Caco-2 (cell line): Measurements from ENCODE around the gene HOXA2. TPM values are rescaled to one million over a fixed set of nuclear protein-coding genes. Genes with fewer than 3 reads are reported as not detected.

Experiments used
- BruUV-seq: library from RNA; stranded (reverse); fragments of 400-500 nt; replicated peaks from 2 replicates; lab custom pipeline; 2021; lab: Mats Ljungman, UMichigan
- CTCF ChIA-PET: fragments of 300-600 bp; sonication (Branson Sonifier 250); formaldehyde crosslinking; loops from one replicate; lab custom pipeline; 2022; ENCODE audit warnings: antibody characterized with exemption; lab: Charles Lee
- POLR2A ChIA-PET: fragments of 300-600 bp; sonication (Branson Sonifier 250); formaldehyde crosslinking; loops from one replicate; lab custom pipeline; 2022; ENCODE audit warnings: antibody characterized with exemption; lab: Charles Lee
- DNase-seq, 2 experiments: peaks; one replicate each; pipeline versions ENCODE4 v3.0.0 to v3.0.0-alpha.2; 2020 to 2022
- H3K27me3 ChIP-seq: replicated peaks from 2 replicates; pipeline ENCODE4 v1.6.0; 2011; ENCODE audit warnings: low read length; ENCODE audit not compliant: control insufficient read depth, insufficient read depth
- H3K36me3 ChIP-seq: 2 replicates; pipeline ENCODE4 v1.5.1; 2011; ENCODE audit warnings: low read length; ENCODE audit not compliant: control insufficient read depth, insufficient read depth
- H3K4me1 ChIP-seq: fragments of 250-450 bp; sonication (Bioruptor Pico); 2 replicates; pipeline ENCODE4 v1.5.1; 2020; ENCODE audit warnings: mild to moderate bottlenecking
- H3K4me3 ChIP-seq: 2 replicates; pipeline ENCODE4 v1.5.1; 2011; ENCODE audit warnings: low read depth, mild to moderate bottlenecking, control low read depth, low read length
- H3K9me3 ChIP-seq: fragments of 250-450 bp; sonication (Bioruptor Pico); 2 replicates; pipeline ENCODE4 v1.5.1; 2020; ENCODE audit warnings: mild to moderate bottlenecking, moderate library complexity
- H3K27ac Mint-ChIP-seq: one replicate; pipeline ENCODE4 v1.8.0; 2022; ENCODE audit warnings: mixed read lengths; ENCODE audit not compliant: unreplicated experiment
- H3K27me3 Mint-ChIP-seq: one replicate; pipeline ENCODE4 v1.8.0; 2022; ENCODE audit warnings: mixed read lengths; ENCODE audit not compliant: insufficient read depth, unreplicated experiment
- H3K36me3 Mint-ChIP-seq: one replicate; pipeline ENCODE4 v1.8.0; 2022; ENCODE audit warnings: mild to moderate bottlenecking, mixed read lengths; ENCODE audit not compliant: insufficient read depth, unreplicated experiment
- H3K4me1 Mint-ChIP-seq: one replicate; pipeline ENCODE4 v1.8.0; 2022; ENCODE audit warnings: low read depth, mixed read lengths; ENCODE audit not compliant: unreplicated experiment
- H3K4me3 Mint-ChIP-seq: one replicate; pipeline ENCODE4 v1.8.0; 2022; ENCODE audit warnings: mild to moderate bottlenecking, moderate library complexity, mixed read lengths; ENCODE audit not compliant: unreplicated experiment
- H3K9me3 Mint-ChIP-seq: one replicate; pipeline ENCODE4 v1.8.0; 2022; ENCODE audit warnings: mixed read lengths; ENCODE audit not compliant: unreplicated experiment
- CTCF ChIP-seq, 2 experiments: fragments of 200-600 bp in 1 of 2; IDR thresholded peaks; 1 replicate in 1 of 2; 2 replicates in 1 of 2; pipeline versions ENCODE4 v1.5.1 to v1.8.0; 2011 to 2022; ENCODE audit warnings: antibody characterized with exemption in 1 of 2, control low read depth in 1 of 2, inconsistent platforms in 1 of 2, low read depth in 1 of 2, low read length in 1 of 2, mild to moderate bottlenecking in 1 of 2, moderate library complexity in 1 of 2; ENCODE audit not compliant: insufficient read depth in 1 of 2, severe bottlenecking in 1 of 2, unreplicated experiment in 1 of 2
- intact Hi-C: fragments of 100-400 bp; cut with micrococcal nuclease; formaldehyde crosslinking; loops from one replicate; pipeline ENCODE4 v1.10.0; 2022; ENCODE audit not compliant: unreplicated experiment
- total RNA-seq: library from RNA; stranded (reverse); gene quantifications from 2 replicates; pipeline ENCODE4 v1.2.3, GENCODE V29; 2022

Gene HOXA2
- total RNA-seq, 1 experiment from 2014 or later: 1.5 TPM

- Mint-ChIP-seq H3K36me3 (no peaks in the 10 kb centered on the region), H3K27me3 (no peaks in the 10 kb centered on the region), H3K4me3 (no peak overlapping the region), H3K27ac (no peak overlapping the region), H3K4me1 (peaks cover 30% of the 10 kb centered on the region), H3K9me3 (no peaks in the 10 kb centered on the region)
- no peak for TF ChIP-seq CTCF (IDR thresholded peaks at IDR 0.05; ENCODE audit: insufficient read depth in 1 of 2, low read depth in 1 of 2, low read length in 1 of 2, severe bottlenecking in 1 of 2, unreplicated experiment in 1 of 2)
- DNase-seq: no peak
- no peaks in the 10 kb centered on the region for H3K9me3 ChIP-seq
- H3K4me1 ChIP-seq: peaks cover 7% of the 10 kb centered on the region; the same call in 1 of the 2 replicates
- intact Hi-C loops: no loop called here
- BruUV-seq: no TSS peak
- H3K36me3 ChIP-seq: no peaks in the 10 kb centered on the region
- H3K4me3 ChIP-seq: no peak overlapping the region
- ChIA-PET POLR2A (no interaction called here), CTCF (no interaction called here)
- no peaks in the 10 kb centered on the region for H3K27me3 ChIP-seq
These were observed 14.2 kb downstream of the HOXA2 start for GRCh38 chr7:27088002-27088922.

- no peaks in the 10 kb centered on the region for H3K36me3 Mint-ChIP-seq
- ChIA-PET POLR2A (no interaction called here), CTCF (no interaction called here)
- no peaks in the 10 kb centered on the region for H3K36me3 ChIP-seq
- H3K27me3 ChIP-seq: no peaks in the 10 kb centered on the region
- H3K9me3 Mint-ChIP-seq: no peaks in the 10 kb centered on the region
- no peak overlapping the region for H3K4me3 ChIP-seq
- H3K27me3 Mint-ChIP-seq: no peaks in the 10 kb centered on the region
- H3K4me1 ChIP-seq: peaks cover 37% of the 10 kb centered on the region
- H3K27ac Mint-ChIP-seq: no peak overlapping the region
- BruUV-seq: no TSS peak
- DNase-seq: no peak
- peaks cover 30% of the 10 kb centered on the region for H3K4me1 Mint-ChIP-seq
- no peaks in the 10 kb centered on the region for H3K9me3 ChIP-seq
- H3K4me3 Mint-ChIP-seq: no peak overlapping the region
- TF ChIP-seq CTCF (IDR thresholded peaks at IDR 0.05; ENCODE audit: insufficient read depth in 1 of 2, low read depth in 1 of 2, low read length in 1 of 2, severe bottlenecking in 1 of 2, unreplicated experiment in 1 of 2): no peak
- intact Hi-C loops: loop anchor here (5.0 kb wide), 1 partner anchor 46 kb away; no protein-coding TSS in a partner anchor
These were observed 18.8 kb downstream of the HOXA2 start for GRCh38 chr7:27083646-27084045.

- intact Hi-C loops: loop anchor here (5.0 kb wide), 1 partner anchor 45 kb away; no protein-coding TSS in a partner anchor
- no peak for DNase-seq
- no TSS peak for BruUV-seq
- Mint-ChIP-seq H3K4me1 (peaks cover 30% of the 10 kb centered on the region), H3K4me3 (no peak overlapping the region), H3K27me3 (no peaks in the 10 kb centered on the region), H3K36me3 (no peaks in the 10 kb centered on the region), H3K9me3 (no peaks in the 10 kb centered on the region), H3K27ac (peak overlapping the region; percentile 91)
- CTCF ChIA-PET: no interaction called here
- Histone ChIP-seq H3K36me3 (no peaks in the 10 kb centered on the region), H3K27me3 (no peaks in the 10 kb centered on the region), H3K4me1 (peaks cover 37% of the 10 kb centered on the region), H3K4me3 (no peak overlapping the region), H3K9me3 (no peaks in the 10 kb centered on the region)
- POLR2A ChIA-PET: no interaction called here
- TF ChIP-seq CTCF (IDR thresholded peaks at IDR 0.05; ENCODE audit: insufficient read depth in 1 of 2, low read depth in 1 of 2, low read length in 1 of 2, severe bottlenecking in 1 of 2, unreplicated experiment in 1 of 2): no peak
These were observed 20.3 kb downstream of the HOXA2 start for GRCh38 chr7:27082171-27082570.
